GM18507 (cell line): ENCODE results near the gene ATXN1.

Experiments
- DNase-seq: peaks from one replicate; pipeline ENCODE4 v3.0.0; 2011; ENCODE audit warnings: low read depth; ENCODE audit not compliant: insufficient read length; ENCODE audit errors: extremely low spot score
- FAIRE-seq: peaks from 2 replicates; lab custom pipeline; 2011; peaks lifted over from hg19 to GRCh38; lab: Jason Lieb, UNC

Gene ATXN1

GRCh38 chr6:16600701-16601100 is 160.6 kb downstream of the ATXN1 start:
- no peak for DNase-seq
- FAIRE-seq = no peak

DNA sequence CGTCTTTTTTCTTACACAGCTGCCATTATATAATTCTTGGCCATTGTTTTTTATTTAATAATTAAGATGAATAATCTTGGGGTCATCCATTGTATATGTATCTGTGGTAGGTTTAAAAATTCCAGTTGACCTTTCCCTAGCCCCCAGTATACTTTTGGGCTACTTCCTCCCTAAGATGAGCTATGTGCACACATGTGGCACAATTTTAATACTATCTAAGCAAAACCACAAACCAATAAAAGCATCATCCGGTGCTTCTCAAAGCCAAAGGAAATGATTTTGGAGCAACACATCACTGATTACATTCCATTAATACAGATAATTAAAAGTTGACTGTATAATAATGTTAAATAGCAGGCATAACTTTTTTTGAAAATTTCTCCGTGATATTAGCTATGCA is 161.2 kb downstream of the ATXN1 start:
- no peak for FAIRE-seq

GRCh38 chr6:16596616-16597331 is 164.5 kb downstream of the ATXN1 start:
- DNase-seq (no peak), FAIRE-seq (no peak)

More for the DNA sequence above, 161.2 kb downstream of the ATXN1 start:
- DNase-seq = no peak

GRCh38 chr6:16595514-16596120 is 165.6 kb downstream of the ATXN1 start:
- DNase-seq (no peak), FAIRE-seq (peak; percentile 67)

DNA sequence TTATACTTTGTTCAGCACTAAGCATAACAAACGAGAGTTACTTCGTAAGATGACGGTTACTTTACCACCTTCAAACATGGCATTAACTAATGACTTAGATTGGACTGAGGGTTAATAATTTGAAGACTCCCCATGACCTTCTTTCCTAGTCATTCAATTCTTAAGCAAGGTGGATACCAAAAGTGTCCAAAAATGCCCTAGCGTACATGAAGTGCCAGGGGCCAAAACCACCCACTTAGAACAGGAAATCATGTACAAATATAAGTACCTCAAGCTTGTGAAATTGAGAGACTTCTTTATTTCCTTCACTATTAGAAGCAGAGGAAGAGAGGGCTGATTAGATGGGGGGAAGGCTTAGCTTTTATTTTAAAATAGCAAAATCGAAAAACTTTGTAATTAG is 166.4 kb downstream of the ATXN1 start:
- FAIRE-seq = peak; percentile 50
- DNase-seq = no peak

GRCh38 chr6:16592223-16592911 is 168.9 kb downstream of the ATXN1 start:
- FAIRE-seq = no peak
- no peak for DNase-seq

DNA sequence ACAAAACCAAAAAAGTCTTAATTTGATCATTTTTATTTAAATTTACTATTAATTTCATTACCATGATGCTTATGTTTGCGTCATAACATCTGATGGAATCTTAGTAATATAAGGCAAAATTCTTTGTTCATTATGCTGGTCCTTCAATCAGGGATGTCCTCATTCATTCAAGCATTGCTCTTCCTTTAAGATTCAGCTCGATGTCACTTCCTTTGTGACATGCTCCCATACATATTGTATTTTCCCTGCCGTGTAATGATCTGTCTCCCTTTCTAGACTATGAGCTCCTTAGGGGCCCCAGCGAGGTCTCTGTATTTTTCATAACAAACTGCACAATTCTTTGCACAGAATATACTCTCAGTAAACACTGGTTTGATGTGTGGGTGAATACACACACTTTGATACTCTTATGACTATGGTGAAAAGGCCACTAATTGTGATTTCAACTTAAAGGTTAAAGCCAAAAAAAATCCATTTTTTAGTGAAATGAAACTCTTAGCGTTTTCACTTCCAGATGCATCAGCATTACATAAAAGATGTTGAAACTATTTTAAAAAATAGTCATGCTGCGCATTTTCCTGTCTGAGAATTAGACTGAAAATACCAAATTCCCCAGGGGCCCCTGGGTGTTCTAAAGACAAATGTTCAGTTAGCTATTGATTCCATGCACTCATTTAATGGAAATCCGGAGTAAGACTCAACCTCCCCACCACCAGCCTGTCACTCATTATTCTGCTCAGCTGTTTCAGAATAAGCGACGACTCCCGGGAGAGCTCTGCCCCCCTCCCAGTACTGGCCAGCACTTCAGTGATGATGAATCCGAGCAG is 169.7 kb downstream of the ATXN1 start:
- DNase-seq = peak; percentile 36
- FAIRE-seq = peak; percentile 95

DNA sequence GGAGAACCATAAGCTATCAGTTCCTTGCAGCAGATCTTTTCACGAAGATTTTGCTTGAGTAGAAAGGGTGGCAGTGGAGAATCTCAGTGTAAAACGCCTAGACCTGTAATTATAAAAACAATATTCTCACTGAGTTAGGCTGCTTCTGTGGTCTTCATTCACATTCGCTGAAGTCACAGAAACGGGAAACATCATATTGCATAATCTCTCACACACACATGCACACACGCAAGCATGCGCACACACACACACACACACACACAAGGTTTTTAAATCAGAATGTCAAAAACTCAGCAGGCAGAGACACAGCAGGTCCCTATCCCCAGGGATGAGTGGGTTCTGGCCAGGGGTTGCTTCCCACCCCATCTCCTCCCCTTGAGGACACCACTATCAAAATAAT is 175.5 kb downstream of the ATXN1 start:
- DNase-seq (no peak), FAIRE-seq (no peak)

GRCh38 chr6:16583144-16583762 is 178.0 kb downstream of the ATXN1 start:
- DNase-seq = no peak
- FAIRE-seq = peak; percentile 35

DNA sequence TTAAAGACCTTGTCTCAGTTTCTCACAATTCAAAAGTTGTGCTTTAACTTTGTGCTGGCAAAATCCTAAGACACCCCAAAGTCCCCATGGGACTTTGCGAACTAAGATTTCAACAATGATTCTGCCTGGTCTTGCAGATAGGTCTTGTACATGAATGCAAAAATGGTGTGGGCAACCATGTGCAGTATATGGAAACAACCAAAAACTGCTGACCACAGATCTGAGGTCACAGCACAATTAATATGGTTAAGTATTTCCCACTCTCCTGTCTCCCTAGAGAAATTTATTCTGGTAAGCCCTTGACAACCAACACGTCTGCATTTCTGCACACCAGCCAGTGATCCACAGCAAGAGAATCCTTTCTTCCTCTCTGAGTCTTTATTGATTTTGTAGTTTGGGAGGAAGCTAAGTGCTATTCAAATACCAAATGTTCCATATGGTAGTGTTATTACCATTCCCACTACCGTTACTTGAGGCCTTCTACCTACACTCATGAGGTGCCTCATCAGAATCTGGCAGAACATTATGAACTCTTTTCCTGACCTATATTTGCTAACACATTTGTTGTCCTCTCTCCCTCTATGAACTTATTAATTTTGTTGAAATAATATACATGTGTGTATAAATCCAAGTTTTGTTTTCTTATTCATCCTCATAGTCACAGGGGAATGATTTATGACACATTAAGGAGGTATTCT is 178.7 kb downstream of the ATXN1 start:
- no peak for DNase-seq
- FAIRE-seq = no peak

DNA sequence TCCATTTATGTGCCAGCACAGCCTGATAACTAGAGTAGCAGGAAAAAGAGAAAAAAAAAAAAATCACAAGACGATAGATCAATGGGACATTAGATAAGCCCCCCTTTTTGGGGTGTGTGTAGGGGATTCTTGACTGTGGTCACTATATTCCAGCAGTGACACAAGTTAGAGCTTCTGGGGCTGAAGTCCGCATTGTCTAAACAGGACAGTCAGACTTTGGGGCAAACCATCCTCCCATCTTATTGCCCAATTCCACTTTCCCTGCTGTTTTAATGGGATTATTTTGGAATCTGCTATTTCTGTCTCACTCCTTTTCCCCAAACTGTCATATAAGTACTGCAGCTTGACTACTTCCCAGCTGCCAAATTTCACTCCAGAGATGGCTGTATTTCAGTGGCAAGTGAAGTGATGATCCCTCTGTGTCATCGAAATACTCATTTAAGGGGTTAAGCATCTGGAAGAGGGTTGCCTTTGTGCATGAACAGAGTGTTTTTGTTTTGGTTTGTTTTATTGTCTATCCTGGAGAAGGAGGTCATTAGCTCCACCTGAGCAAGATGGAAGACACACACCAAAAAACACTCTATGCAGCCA is 182.5 kb downstream of the ATXN1 start:
- FAIRE-seq = no peak

GRCh38 chr6:16576451-16577368 is 184.6 kb downstream of the ATXN1 start:
- no peak for DNase-seq
- FAIRE-seq = peak; percentile 89

More for the DNA sequence above, 182.5 kb downstream of the ATXN1 start:
- DNase-seq = no peak

DNA sequence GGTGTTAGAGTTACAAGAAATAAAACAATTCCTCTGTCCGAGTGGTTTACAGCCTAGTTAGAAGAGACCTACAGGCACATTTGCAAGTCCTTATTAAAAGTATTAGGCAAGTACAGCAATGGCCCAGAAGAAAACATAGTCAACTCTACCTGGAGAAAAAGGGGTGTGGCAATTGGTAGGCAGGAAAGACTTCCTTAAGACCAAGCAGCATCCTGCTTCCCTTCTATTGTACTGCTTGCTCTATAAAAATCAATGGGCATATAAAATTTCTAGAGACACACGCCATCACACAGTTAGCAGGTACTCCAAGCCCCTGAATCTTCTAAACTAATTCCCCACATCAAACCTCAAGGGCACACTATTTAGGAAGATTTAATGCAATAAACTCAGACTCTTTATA is 185.6 kb downstream of the ATXN1 start:
- FAIRE-seq = no peak
- no peak for DNase-seq

DNA sequence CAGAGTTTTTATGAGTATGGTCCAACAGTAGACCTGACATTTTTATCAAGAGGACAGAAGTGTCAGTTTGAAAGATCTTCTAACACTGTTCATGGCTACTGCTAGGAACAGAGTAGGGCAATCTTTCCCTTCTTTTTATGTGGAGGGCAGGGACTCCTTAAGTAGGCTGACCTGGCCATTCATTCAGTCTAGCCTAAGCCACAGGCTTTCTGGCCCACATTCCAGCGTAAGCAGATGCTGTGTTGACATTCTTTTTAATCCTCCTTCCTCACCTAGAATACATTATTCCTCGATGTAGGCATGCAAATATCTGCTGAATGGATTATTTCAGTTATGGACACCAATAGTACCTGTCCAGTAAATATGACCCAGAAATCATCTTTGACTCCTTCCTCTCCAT is 188.3 kb downstream of the ATXN1 start:
- DNase-seq (no peak), FAIRE-seq (no peak)

DNA sequence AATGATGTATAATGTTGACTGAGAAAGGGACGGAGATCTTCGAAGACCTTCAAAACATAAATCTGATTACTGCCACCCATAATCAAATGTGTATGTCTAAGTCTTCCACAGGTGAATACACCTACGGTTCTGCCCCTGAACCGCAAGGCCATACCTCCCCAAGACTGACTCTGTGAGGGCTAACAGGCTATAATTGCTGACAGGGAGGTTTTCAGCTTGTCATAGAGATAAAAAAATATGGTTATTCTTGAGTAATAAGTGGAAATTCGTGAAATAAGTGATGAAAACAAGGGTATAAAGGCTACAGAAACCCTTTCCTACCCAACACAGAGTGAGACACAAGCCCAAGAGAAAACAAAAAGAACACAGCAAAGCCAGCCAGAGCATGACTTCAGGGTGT is 188.9 kb downstream of the ATXN1 start:
- no peak for DNase-seq
- no peak for FAIRE-seq

DNA sequence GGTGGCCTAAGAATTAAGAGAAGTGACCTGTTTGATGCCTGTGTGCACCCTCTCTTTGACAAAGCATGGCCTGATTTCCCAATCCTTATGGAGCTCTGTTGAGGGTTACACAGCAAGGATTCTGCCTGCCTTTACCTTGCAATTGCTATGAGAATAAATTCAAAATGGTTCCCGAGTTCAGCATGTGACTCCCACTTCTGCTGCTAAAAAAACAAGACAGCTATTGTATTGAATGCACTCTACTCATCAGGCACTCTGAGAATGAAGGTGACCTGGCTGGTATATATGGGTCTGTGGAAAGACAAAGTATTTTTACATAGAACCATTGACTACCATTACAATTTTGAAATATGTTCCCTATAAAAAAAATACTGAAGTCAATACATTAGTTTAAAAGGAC is 190.3 kb downstream of the ATXN1 start:
- DNase-seq = no peak
- FAIRE-seq = no peak

DNA sequence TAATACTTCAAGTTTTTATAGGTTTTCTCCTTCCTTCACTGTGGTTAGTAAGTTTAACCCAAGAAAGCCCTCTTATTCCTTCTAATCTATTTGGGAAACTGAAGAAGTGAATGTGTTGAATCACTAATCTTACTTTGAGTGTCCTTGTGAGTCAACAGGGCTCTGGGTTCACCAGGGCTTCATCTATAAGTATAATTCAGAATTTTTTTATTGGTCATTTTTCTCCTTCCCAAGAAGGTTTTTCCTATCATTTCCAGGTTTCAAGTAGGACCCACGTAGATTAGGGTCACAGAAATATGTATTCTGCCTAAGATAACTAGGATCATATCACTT is 191.1 kb downstream of the ATXN1 start:
- FAIRE-seq = no peak
- no peak for DNase-seq

- no peak for FAIRE-seq
- no peak for DNase-seq
These were observed 193.1 kb downstream of the ATXN1 start for GRCh38 chr6:16568128-16568527.
